B cell (primary cell): Measurements from ENCODE around the gene BMF. TPM values are rescaled to one million over a fixed set of nuclear protein-coding genes. Genes with fewer than 3 reads are reported as not detected.
A peak's percentile ranks its signal among the peaks of the same experiment; 100 is the strongest.

Source experiments
- ATAC-seq: fragments of 200-7000 bp; cut with Tn5 transposase; one replicate; pipeline ENCODE4 v1.10.0; 2021; ENCODE audit warnings: low read depth, mild to moderate bottlenecking, moderate number of reproducible peaks, moderate library complexity
- CTCF ChIA-PET: fragments of 350-600 bp; sonication (Branson Sonifier 250); formaldehyde crosslinking; loops from one replicate; lab custom pipeline; 2021; ENCODE audit warnings: antibody characterized with exemption, inconsistent platforms; lab: Charles Lee
- POLR2A ChIA-PET: fragments of 350-600 bp; sonication (Branson Sonifier 250); formaldehyde crosslinking; loops from one replicate; lab custom pipeline; 2021; ENCODE audit warnings: antibody characterized with exemption; lab: Charles Lee
- DNase-seq: peaks from one replicate; pipeline ENCODE4 v3.0.0; 2013
- H2AFZ ChIP-seq: 2 replicates; pipeline ENCODE4 v1.6.1; 2012; ENCODE audit warnings: mild to moderate bottlenecking, low read depth, low read length; ENCODE audit not compliant: insufficient read depth, poor library complexity, severe bottlenecking
- H3K27ac ChIP-seq, 2 donors: 1 replicate in 1 of 2; 2 replicates in 1 of 2; pipeline ENCODE4 v1.5.1; 2012 to 2013; ENCODE audit warnings: low read length in 2 of 2, mild to moderate bottlenecking in 2 of 2, moderate library complexity in 1 of 2
- H3K27me3 ChIP-seq, 4 experiments: fragments of 200-600 bp in 1 of 4; sonication (generic) in 1 of 4; replicated peaks in 1 of 4; 1 replicate in 2 of 4; 2 replicates in 2 of 4; pipeline versions ENCODE4 v1.6.1 to v1.7.0; 2013 to 2016; ENCODE audit warnings: low read length in 3 of 4, mild to moderate bottlenecking in 2 of 4, mixed read lengths in 1 of 4, moderate library complexity in 1 of 4; ENCODE audit not compliant: insufficient read depth in 4 of 4, control insufficient read depth in 3 of 4; ENCODE audit errors: control extremely low read depth in 1 of 4
- H3K36me3 ChIP-seq, 2 experiments: replicated peaks in 1 of 2; 1 replicate in 1 of 2; 2 replicates in 1 of 2; pipeline versions ENCODE4 v1.6.1 to v1.7.1; 2013; ENCODE audit warnings: low read length in 1 of 2; ENCODE audit not compliant: insufficient read depth in 2 of 2, control insufficient read depth in 1 of 2; ENCODE audit errors: control extremely low read depth in 1 of 2, extremely low read depth in 1 of 2
- H3K4me1 ChIP-seq, 2 donors: fragments of 200-600 bp in 1 of 2; sonication (generic) in 1 of 2; 1 replicate in 1 of 2; 2 replicates in 1 of 2; pipeline versions ENCODE4 v1.5.1 to v1.6.1; 2013 to 2017; ENCODE audit warnings: low read length in 2 of 2; ENCODE audit not compliant: control insufficient read depth in 2 of 2, insufficient read depth in 2 of 2
- H3K4me2 ChIP-seq: replicated peaks from 2 replicates; pipeline ENCODE3; 2012; ENCODE audit warnings: mild to moderate bottlenecking, low read depth, low read length; ENCODE audit not compliant: poor library complexity, severe bottlenecking
- H3K4me3 ChIP-seq, 5 experiments: fragments of 200-600 bp in 1 of 5; sonication (generic) in 1 of 5; 1 replicate in 3 of 5; 2 replicates in 2 of 5; pipeline versions ENCODE4 v1.5.1 to v1.7.0; 2011 to 2016; ENCODE audit warnings: low read length in 4 of 5, mild to moderate bottlenecking in 4 of 5, low read depth in 2 of 5, control low read depth in 1 of 5, moderate library complexity in 1 of 5; ENCODE audit not compliant: insufficient read depth in 1 of 5; ENCODE audit errors: control extremely low read depth in 1 of 5, extremely low read depth in 1 of 5
- H3K79me2 ChIP-seq: fragments of 200-600 bp; sonication (generic); one replicate; pipeline ENCODE4 v1.6.0; 2016; ENCODE audit warnings: low read length; ENCODE audit not compliant: control insufficient read depth, insufficient read depth
- H3K9ac ChIP-seq: fragments of 200-600 bp; sonication (generic); 2 replicates; pipeline ENCODE4 v1.6.1; 2017; ENCODE audit warnings: mild to moderate bottlenecking, low read length, moderate library complexity
- H3K9me3 ChIP-seq, 3 donors: one replicate each; pipeline versions ENCODE4 v1.6.1 to v1.7.1; 2013; ENCODE audit warnings: low read length in 2 of 3; ENCODE audit not compliant: control insufficient read depth in 2 of 3, insufficient read depth in 1 of 3; ENCODE audit errors: control extremely low read depth in 1 of 3
- H4K20me1 ChIP-seq: 2 replicates; pipeline ENCODE4 v1.6.0; 2012; ENCODE audit warnings: mild to moderate bottlenecking, low read length; ENCODE audit not compliant: insufficient read depth, control insufficient read depth, poor library complexity, severe bottlenecking
- H3K27ac Mint-ChIP-seq: one replicate; pipeline ENCODE4 v1.8.0; 2021; ENCODE audit warnings: mixed read lengths
- H3K27me3 Mint-ChIP-seq: one replicate; pipeline ENCODE4 v1.8.0; 2021; ENCODE audit warnings: mixed read lengths
- H3K4me1 Mint-ChIP-seq: one replicate; pipeline ENCODE4 v1.8.0; 2021; ENCODE audit warnings: mixed read lengths
- H3K4me3 Mint-ChIP-seq: one replicate; pipeline ENCODE4 v1.8.0; 2021; ENCODE audit warnings: mixed read lengths
- H3K9me3 Mint-ChIP-seq: one replicate; pipeline ENCODE4 v1.8.0; 2022; ENCODE audit warnings: mixed read lengths; ENCODE audit not compliant: insufficient read depth
- EZH2 ChIP-seq: IDR thresholded peaks from 2 replicates; pipeline ENCODE4 v1.6.1; 2012; ENCODE audit warnings: borderline replicate concordance, low read depth, mild to moderate bottlenecking, moderate library complexity, low read length; ENCODE audit not compliant: insufficient read depth, poor library complexity, severe bottlenecking
- WGBS: methylation state at CpG from one replicate; pipeline ENCODE4 v1.1.5; 2013; ENCODE audit warnings: missing lambda C conversion rate; ENCODE audit not compliant: insufficient coverage; 5-methylcytosine and 5-hydroxymethylcytosine counted together
- intact Hi-C: fragments of 100-400 bp; cut with micrococcal nuclease; formaldehyde crosslinking; loops from one replicate; pipeline ENCODE4 v1.10.0; 2022
- polyA plus RNA-seq: library from polyadenylated mRNA; depleted of rRNA; stranded (reverse); fragments of >200 nt; gene quantifications from 2 replicates; pipeline ENCODE4 v1.2.3, GENCODE V29; 2012
- total RNA-seq, 2 donors: library from RNA; stranded (reverse); fragments of 120-200 nt in 1 of 2; gene quantifications; 1 replicate in 1 of 2; 2 replicates in 1 of 2; pipeline versions ENCODE4 v1.2.3 to v1.2.4, GENCODE V29; 2013 to 2022
- TF ChIP-seq, protein P1 (sequence below): fragments of 200-600 bp; IDR thresholded peaks from one replicate; pipeline ENCODE4 v1.8.0; 2022; ENCODE audit warnings: antibody characterized with exemption, mild to moderate bottlenecking

The BMF gene
- total and polyA plus RNA-seq, 2 donors (not counting 1 experiment from before 2014, with no cell fraction given) = 43.2 to 343 TPM

DNA sequence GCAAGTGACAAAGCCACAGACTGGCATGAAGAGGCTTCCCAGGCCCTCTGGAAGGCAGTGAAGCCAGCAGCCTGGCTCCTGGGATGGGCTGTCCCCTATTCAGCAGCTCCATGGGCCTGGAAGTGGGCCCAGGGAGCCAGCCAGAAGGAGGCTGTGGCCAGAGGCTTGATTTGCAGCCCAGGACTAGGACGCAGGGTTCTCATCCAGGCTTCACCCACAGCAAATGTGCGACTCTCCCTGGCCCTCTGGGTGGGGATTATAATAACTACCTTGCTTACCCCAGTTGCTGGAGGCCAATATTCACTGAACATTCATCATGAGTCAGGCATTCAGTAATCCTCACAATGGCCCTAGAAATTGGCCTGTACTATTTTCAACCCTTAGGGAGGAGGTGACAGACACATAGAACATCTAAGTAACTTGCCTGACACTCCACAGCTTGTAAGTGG, 45.1 kb downstream of the BMF start:
- Histone ChIP-seq H3K4me1 (peaks cover 26 to 35% of the 10 kb centered on the region in 2 donors), H3K9ac (no peak overlapping the region), H3K27me3 (no peaks in the 10 kb centered on the region), H3K4me3 (no peak overlapping the region), H3K36me3 (no peaks in the 10 kb centered on the region), H3K27ac (peak overlapping the region in 1 of 2 donors; percentile 80), H2AFZ (no peak overlapping the region), H4K20me1 (no peaks in the 10 kb centered on the region), H3K9me3 (no peaks in the 10 kb centered on the region), H3K4me2 (no peak overlapping the region), H3K79me2 (no peaks in the 10 kb centered on the region)
- peaks cover 19% of the 10 kb centered on the region for H3K4me1 Mint-ChIP-seq
- CTCF ChIA-PET = interaction anchor here (1.0 to 2.6 kb wide), 7 partner anchors 9 to 154 kb away, joined by 3 to 14 read pairs (median 4); no protein-coding TSS in a partner anchor
- no peak for TF ChIP-seq EZH2
- TF ChIP-seq, protein P1, sequence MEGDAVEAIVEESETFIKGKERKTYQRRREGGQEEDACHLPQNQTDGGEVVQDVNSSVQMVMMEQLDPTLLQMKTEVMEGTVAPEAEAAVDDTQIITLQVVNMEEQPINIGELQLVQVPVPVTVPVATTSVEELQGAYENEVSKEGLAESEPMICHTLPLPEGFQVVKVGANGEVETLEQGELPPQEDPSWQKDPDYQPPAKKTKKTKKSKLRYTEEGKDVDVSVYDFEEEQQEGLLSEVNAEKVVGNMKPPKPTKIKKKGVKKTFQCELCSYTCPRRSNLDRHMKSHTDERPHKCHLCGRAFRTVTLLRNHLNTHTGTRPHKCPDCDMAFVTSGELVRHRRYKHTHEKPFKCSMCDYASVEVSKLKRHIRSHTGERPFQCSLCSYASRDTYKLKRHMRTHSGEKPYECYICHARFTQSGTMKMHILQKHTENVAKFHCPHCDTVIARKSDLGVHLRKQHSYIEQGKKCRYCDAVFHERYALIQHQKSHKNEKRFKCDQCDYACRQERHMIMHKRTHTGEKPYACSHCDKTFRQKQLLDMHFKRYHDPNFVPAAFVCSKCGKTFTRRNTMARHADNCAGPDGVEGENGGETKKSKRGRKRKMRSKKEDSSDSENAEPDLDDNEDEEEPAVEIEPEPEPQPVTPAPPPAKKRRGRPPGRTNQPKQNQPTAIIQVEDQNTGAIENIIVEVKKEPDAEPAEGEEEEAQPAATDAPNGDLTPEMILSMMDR = no peak
- DNase-seq = no peak
- intact Hi-C loops = loop anchor here (1.0 kb wide), 1 partner anchor 9 kb away; no protein-coding TSS in a partner anchor
- POLR2A ChIA-PET = interaction anchor here (1.2 to 1.4 kb wide), 3 partner anchors 15 to 45 kb away, joined by 4 to 7 read pairs (median 4); partner anchors contain the start of gene BMF
- H3K9me3 Mint-ChIP-seq = no peaks in the 10 kb centered on the region
- H3K27me3 Mint-ChIP-seq = no peaks in the 10 kb centered on the region
- 94% methylated on average over 2 of the region's 2 CpGs for WGBS
- H3K4me3 Mint-ChIP-seq = no peak overlapping the region
- ATAC-seq = no peak
- H3K27ac Mint-ChIP-seq = peak overlapping the region; percentile 93

DNA sequence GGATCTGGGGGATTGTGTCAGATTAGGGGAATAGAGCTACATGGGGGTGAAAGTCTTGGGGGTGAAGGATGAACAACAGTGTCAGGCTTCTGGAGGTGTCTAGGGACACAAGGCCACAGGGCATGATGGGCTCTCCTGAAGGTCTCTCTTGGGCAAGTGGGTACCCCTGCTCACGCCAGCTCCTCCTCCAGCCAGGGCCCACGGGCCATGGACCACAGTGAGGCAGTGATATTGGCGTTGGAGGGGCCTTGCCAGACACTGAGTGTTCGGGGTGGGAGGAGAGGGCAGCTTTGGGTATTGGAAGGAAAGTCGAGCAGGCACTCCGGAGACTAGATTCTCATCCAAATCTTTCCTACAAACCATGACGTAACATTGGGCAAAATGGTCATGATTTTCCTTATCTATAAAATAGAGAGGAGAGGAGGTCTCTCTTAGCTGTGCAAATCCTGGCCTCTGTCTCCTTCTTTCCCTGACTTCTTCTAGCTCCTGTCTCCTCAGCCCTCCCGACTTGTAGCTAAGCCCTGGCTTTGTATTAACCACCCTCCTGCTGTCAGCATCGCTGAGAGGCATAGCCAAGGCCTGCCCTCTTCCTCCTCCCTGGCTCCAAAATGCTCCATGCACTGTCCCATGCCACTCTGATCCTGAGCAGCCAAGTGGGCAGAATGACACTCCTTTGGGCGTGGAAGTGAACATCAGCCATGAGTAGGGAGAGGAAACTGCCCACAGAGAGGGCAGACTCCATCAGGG, 45.7 kb downstream of the BMF start:
- H4K20me1 ChIP-seq = no peaks in the 10 kb centered on the region
- peaks cover 25% of the 10 kb centered on the region for H3K4me1 Mint-ChIP-seq
- no peak overlapping the region for H3K4me3 Mint-ChIP-seq
- intact Hi-C loops = no loop called here
- H3K4me2 ChIP-seq = no peak overlapping the region
- WGBS = 96% methylated on average over 5 of the region's 10 CpGs
- H3K4me1 ChIP-seq = peaks cover 20 to 37% of the 10 kb centered on the region in 2 donors
- H3K27me3 ChIP-seq = no peaks in the 10 kb centered on the region
- DNase-seq = no peak
- peak overlapping the region; percentile 93 for H3K27ac Mint-ChIP-seq
- H3K9me3 ChIP-seq = no peaks in the 10 kb centered on the region
- H3K79me2 ChIP-seq = no peaks in the 10 kb centered on the region
- no peak overlapping the region for H3K9ac ChIP-seq
- no peak overlapping the region for H2AFZ ChIP-seq
- H3K4me3 ChIP-seq = no peak overlapping the region
- no peak for TF ChIP-seq EZH2
- TF ChIP-seq, protein P1 = no peak
- no peaks in the 10 kb centered on the region for H3K27me3 Mint-ChIP-seq
- ATAC-seq = no peak
- no peaks in the 10 kb centered on the region for H3K36me3 ChIP-seq
- ChIA-PET CTCF (interaction anchor here (1.0 to 2.6 kb wide), 6 partner anchors 8 to 154 kb away, joined by 3 to 11 read pairs (median 4); no protein-coding TSS in a partner anchor), POLR2A (interaction anchor here (0.6 to 1.2 kb wide), 4 partner anchors 9 to 43 kb away, joined by 3 to 7 read pairs (median 4); no protein-coding TSS in a partner anchor)
- no peaks in the 10 kb centered on the region for H3K9me3 Mint-ChIP-seq
- H3K27ac ChIP-seq = no peak overlapping the region
